ENCODE data around the gene ZNF577. TPM values are rescaled to one million over a fixed set of nuclear protein-coding genes. Genes with fewer than 3 reads are reported as not detected.

Gene ZNF577
- total RNA-seq, result 6.1 and 7.3 TPM in 2 replicates

DNA sequence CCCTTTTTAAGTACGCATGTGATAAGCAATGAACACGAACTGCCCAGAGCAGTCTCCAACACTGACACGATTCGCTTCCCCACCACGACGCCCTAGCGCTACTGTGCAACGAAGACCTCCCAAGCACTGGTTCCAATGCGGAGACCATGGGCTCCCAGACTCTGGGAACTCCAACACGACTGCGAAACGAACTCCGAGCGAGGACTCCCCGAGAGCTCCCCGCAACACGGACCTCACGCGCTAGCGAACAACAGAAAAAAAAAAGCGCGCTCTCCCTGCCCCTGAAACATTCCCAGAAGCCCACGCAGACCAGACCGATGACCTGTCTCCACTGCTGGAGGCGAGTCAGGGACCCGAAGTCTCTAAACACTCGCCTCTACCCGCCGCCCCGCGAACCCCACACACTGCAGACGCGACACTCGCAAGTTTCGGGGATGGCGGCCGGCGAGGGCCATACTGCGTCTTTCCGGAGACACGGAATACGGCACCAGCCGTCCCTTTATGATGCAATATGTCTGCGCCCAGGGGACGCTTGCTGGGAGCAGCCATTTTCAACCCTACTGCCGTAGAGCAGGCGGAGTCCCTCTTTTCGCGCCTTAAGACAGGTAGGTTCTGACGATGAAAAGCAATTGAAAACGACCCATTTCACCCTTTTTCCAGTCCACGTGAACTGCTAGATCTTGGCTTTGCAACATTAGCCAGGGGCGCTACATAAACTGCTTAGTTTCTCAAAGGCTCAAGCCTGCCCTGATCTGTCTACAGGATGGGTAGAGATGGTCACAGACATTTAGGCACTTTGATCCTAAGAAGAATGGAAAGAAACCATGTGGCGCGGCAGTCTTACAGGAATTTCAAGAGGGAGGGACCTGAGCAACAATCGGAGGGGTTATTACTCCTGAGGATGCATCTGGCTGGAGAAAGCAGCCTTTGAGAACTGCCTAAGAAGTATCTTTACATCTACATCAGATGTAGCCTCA, at the start of gene ZNF577:
Gene ZNF577, minus strand, starts transcription at position 430 of the 977 bp plus-strand sequence. CDS start 7,569 bp downstream, outside the sequence.

DNA sequence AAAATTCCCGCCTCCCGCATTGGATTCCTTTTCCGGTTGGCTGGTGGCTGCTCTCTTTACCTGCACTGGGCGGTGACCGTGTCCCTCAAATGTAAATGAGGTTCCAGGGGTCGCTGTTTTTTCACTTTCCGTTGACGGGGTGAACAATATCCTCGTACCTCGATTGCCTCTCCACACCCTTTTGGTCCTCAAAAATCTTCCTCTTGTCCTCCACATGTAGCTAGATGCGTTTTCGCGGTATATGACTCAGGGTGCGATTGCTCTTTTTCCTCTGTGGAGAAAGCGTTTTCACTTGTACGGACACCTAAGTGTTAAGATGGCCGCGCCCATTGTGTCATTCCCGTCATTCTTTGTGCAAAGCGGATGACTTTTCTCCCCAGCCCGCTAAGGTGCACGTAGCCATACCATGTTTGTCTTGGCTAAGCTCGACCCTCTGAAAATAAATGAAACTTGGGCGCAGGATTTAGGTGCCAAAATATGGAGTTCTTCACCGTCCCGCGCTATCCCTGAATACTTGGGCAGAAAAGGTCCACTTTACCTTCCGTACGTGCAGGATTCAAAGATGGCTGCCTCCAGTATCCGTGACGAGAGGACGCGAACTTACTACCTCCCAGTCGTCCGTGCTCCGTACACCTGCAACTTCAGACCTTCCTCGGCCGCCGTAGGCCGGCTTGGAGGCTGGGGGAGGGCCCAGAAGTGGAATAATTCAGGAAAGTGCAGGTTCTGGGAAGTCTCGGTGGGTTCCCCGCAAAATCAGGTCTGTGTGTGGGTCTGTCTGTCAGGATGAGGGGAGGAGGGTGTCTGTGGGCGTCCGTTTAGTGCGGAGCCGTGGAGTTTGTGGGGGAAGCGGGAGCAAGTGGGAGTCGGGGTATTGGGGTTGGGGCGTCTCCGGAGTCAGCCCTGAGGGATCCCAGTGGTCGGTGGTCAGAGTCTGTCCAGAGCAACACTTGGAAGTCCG, 39.3 kb upstream of the ZNF577 start, which contains the start of gene ZNF613:
Gene ZNF613, plus strand, starts transcription at position 689 of the 958 bp plus-strand sequence. CDS start 8,749 bp downstream, outside the sequence.

GRCh38 chr19:51904331-51905165, 16.8 kb upstream of the ZNF577 start, which contains the start of gene ZNF649:
TSS of gene ZNF649 (minus strand) at chr19:51905017. CDS start at chr19:51900107, 4,910 bp downstream.

Other genes starting within 250 kb of the ZNF577 start
- gene SIGLEC14, start 241.1 kb downstream of the ZNF577 start, total RNA-seq, result not detected in 2 replicates
- gene SPACA6, start 194.6 kb downstream of the ZNF577 start, total RNA-seq, result 4.8 and 8.1 TPM in 2 replicates
- gene HAS1, start 164.0 kb downstream of the ZNF577 start, total RNA-seq, result not detected in 2 replicates
- gene FPR1, start 136.1 kb downstream of the ZNF577 start, total RNA-seq, result not detected in 2 replicates
- gene FPR2, start 126.8 kb downstream of the ZNF577 start, total RNA-seq, result not detected in 2 replicates
- under 0.01 TPM in 2 replicates for gene FPR3, start 92.8 kb downstream of the ZNF577 start, total RNA-seq
- gene ZNF649, start 17.1 kb upstream of the ZNF577 start, total RNA-seq, result 4.1 and 5.4 TPM in 2 replicates
- 6.3 and 8.2 TPM in 2 replicates for gene ZNF613, start 39.5 kb upstream of the ZNF577 start, total RNA-seq
- 11.1 and 11.3 TPM in 2 replicates for gene ZNF350, start 98.9 kb upstream of the ZNF577 start, total RNA-seq
- gene ZNF615, start 120.3 kb upstream of the ZNF577 start, total RNA-seq, result 11.4 and 15.2 TPM in 2 replicates
- 8.8 and 10.2 TPM in 2 replicates for gene ZNF614, start 140.4 kb upstream of the ZNF577 start, total RNA-seq
- 7.4 and 9.1 TPM in 2 replicates for gene ZNF432, start 160.9 kb upstream of the ZNF577 start, total RNA-seq
- gene ZNF841, start 207.8 kb upstream of the ZNF577 start, total RNA-seq, result 22.7 and 23.6 TPM in 2 replicates